ENCODE measurements around the gene RGS13. TPM values are rescaled to one million over a fixed set of nuclear protein-coding genes. Genes with fewer than 3 reads are reported as not detected.
A peak's percentile ranks its signal among the peaks of the same experiment; 100 is the strongest.

The RGS13 gene
- total and polyA plus RNA-seq, 2 donors (not counting 1 experiment from before 2014, with no cell fraction given): not detected

DNA sequence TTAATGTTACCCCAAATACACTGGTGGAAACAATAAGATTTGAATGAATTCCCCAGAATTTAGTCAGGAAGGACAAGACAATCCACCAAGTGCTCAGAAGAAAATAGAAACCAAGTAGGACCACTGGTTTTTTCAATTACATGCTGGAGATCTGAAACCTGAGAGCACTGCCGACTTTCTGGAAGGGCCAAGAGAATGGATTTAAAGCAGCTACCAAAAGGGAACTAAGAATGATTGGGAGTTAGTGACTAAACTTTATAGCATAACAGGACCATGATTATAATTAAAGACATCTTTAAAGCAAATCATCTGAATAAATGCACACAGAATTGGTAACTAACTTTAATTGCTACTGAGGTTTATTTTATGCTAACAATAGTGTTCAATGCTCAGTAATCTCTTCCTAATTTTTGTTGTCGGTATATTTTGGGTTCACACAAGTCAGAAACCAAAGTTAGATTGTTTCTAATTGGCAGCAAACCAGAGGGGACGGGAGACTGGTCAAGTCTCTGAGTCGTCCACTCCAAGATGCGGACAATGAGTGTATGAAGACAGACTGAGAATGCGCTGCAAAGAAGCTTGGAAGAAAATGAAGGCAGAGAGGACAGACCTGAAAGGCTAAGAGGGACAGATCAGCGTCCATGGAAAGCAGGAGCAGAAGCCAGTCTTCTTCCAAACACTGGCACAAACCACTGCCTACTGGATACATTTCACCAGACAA lies 2.3 kb upstream of the RGS13 start:
- peak overlapping the region; percentile 57 for H3K4me2 ChIP-seq (ENCODE audit: extremely low read depth, insufficient read depth, low read length)
- peak overlapping the region; percentile 57 for H2AFZ ChIP-seq (ENCODE audit: low read length)
- peak; percentile 20 to 47 for DNase-seq (ENCODE audit: low read depth in 2 of 2)

DNA sequence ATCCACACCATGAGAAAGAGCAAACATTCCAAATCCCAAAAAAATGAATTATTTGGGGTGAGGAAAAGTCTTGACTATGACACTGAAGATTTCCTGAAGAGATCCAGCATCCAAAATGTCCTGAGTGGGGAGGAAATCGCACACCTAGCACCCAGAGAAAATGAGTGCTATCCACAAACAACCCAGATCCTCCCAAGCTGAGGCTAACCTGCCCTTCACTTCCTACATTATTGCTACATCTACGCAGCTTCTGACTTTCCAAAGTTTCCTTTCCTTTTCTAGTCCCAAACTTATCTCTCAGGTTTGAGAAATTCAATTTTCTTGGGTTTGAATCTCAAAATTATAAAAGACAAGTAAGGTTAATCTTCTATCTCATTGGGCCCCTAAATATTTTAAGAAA lies 906 bp upstream of the RGS13 start:
- DNase-seq (ENCODE audit: low read depth in 2 of 2): no peak
- Histone ChIP-seq H3K4me1 (ENCODE audit: control insufficient read depth, extremely low read depth, insufficient read depth, low read length) (no peaks in the 10 kb centered on the region), H3K27ac (ENCODE audit: insufficient read depth, low read length) (no peak overlapping the region), H3K79me2 (ENCODE audit: control insufficient read depth, insufficient read depth, low read length) (no peaks in the 10 kb centered on the region), H3K9me3 (ENCODE audit: control insufficient read depth, insufficient read depth, low read depth, low read length) (no peaks in the 10 kb centered on the region), H3K4me3 (replicated peaks in 1 of 4; ENCODE audit: control extremely low read depth in 1 of 4, insufficient read depth in 1 of 4, low read depth in 3 of 4, low read length in 4 of 4) (no peak overlapping the region), H3K4me2 (ENCODE audit: extremely low read depth, insufficient read depth, low read length) (no peak overlapping the region), H2AFZ (ENCODE audit: low read length) (no peak overlapping the region), H4K20me1 (ENCODE audit: control insufficient read depth, extremely low read depth, insufficient read depth, low read length) (no peaks in the 10 kb centered on the region), H3K27me3 (ENCODE audit: control insufficient read depth, insufficient read depth, low read length) (no peaks in the 10 kb centered on the region), H3K36me3 (ENCODE audit: control insufficient read depth, insufficient read depth, low read length) (no peaks in the 10 kb centered on the region), H3K9ac (ENCODE audit: insufficient read depth, low read length) (no peak overlapping the region)
- TF ChIP-seq EZH2 (IDR thresholded peaks at IDR 0.05; ENCODE audit: low read length, missing control alignments): no peak
- TF ChIP-seq, protein P1, sequence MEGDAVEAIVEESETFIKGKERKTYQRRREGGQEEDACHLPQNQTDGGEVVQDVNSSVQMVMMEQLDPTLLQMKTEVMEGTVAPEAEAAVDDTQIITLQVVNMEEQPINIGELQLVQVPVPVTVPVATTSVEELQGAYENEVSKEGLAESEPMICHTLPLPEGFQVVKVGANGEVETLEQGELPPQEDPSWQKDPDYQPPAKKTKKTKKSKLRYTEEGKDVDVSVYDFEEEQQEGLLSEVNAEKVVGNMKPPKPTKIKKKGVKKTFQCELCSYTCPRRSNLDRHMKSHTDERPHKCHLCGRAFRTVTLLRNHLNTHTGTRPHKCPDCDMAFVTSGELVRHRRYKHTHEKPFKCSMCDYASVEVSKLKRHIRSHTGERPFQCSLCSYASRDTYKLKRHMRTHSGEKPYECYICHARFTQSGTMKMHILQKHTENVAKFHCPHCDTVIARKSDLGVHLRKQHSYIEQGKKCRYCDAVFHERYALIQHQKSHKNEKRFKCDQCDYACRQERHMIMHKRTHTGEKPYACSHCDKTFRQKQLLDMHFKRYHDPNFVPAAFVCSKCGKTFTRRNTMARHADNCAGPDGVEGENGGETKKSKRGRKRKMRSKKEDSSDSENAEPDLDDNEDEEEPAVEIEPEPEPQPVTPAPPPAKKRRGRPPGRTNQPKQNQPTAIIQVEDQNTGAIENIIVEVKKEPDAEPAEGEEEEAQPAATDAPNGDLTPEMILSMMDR (conservative IDR thresholded peaks at IDR 0.05 in 1 of 2, IDR thresholded peaks at IDR 0.05 in 1 of 2; ENCODE audit: low read depth in 1 of 2, low read length in 2 of 2): no peak

More for the DNA sequence above, 2.3 kb upstream of the RGS13 start:
- no peaks in the 10 kb centered on the region for H3K9me3 ChIP-seq (ENCODE audit: control insufficient read depth, insufficient read depth, low read depth, low read length)
- H3K4me3 ChIP-seq (replicated peaks in 1 of 4; ENCODE audit: control extremely low read depth in 1 of 4, insufficient read depth in 1 of 4, low read depth in 3 of 4, low read length in 4 of 4): peak overlapping the region in 2 of 4 experiments; percentile 8 to 14
- no peaks in the 10 kb centered on the region for H3K79me2 ChIP-seq (ENCODE audit: control insufficient read depth, insufficient read depth, low read length)
- no peak overlapping the region for H3K27ac ChIP-seq (ENCODE audit: insufficient read depth, low read length)
- H3K36me3 ChIP-seq (ENCODE audit: control insufficient read depth, insufficient read depth, low read length): no peaks in the 10 kb centered on the region
- no peaks in the 10 kb centered on the region for H4K20me1 ChIP-seq (ENCODE audit: control insufficient read depth, extremely low read depth, insufficient read depth, low read length)
- H3K4me1 ChIP-seq (ENCODE audit: control insufficient read depth, extremely low read depth, insufficient read depth, low read length): no peaks in the 10 kb centered on the region
- TF ChIP-seq, protein P1 (conservative IDR thresholded peaks at IDR 0.05 in 1 of 2, IDR thresholded peaks at IDR 0.05 in 1 of 2; ENCODE audit: low read depth in 1 of 2, low read length in 2 of 2): no peak
- no peak for TF ChIP-seq EZH2 (IDR thresholded peaks at IDR 0.05; ENCODE audit: low read length, missing control alignments)
- H3K9ac ChIP-seq (ENCODE audit: insufficient read depth, low read length): no peak overlapping the region
- no peaks in the 10 kb centered on the region for H3K27me3 ChIP-seq (ENCODE audit: control insufficient read depth, insufficient read depth, low read length)

DNA sequence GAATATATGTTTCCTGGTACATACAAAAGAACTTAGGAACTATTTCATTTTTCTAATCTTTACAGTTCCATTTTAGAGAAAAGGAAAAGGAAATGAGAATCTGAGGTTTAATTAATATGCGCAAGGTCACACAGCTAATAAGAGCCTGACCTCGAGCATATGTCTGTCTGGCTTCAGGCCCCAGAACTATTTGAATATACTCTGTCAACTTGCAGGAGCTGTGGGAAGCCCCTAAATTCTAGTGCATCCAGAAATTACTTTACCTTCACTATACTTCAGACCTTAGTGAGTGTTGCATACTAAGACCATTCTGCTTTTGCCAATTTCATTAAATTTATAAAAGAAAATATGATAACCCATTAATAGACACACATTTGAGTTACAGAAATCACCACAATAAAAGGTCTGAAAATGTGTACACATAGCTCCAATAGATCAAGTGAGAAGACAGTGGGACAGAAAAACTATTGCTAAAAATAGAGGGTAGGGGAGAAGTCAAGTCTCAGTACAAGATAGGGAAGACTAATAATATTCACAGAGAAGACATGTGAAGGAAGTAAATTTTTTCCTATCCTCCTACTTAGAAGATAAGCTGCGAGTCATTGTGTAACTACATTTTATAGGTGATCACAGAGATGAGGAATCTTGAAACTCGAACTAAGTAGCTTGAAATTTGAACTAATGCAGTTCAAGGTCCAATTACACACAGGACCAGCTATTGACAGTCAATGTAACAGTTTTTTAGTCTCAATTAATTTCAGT lies 3.8 kb downstream of the RGS13 start:
- Histone ChIP-seq H2AFZ (ENCODE audit: low read length) (no peak overlapping the region), H4K20me1 (ENCODE audit: control insufficient read depth, extremely low read depth, insufficient read depth, low read length) (no peaks in the 10 kb centered on the region), H3K79me2 (ENCODE audit: control insufficient read depth, insufficient read depth, low read length) (no peaks in the 10 kb centered on the region), H3K27me3 (ENCODE audit: control insufficient read depth, insufficient read depth, low read length) (no peaks in the 10 kb centered on the region), H3K27ac (ENCODE audit: insufficient read depth, low read length) (no peak overlapping the region), H3K4me1 (ENCODE audit: control insufficient read depth, extremely low read depth, insufficient read depth, low read length) (no peaks in the 10 kb centered on the region), H3K36me3 (ENCODE audit: control insufficient read depth, insufficient read depth, low read length) (no peaks in the 10 kb centered on the region), H3K4me2 (ENCODE audit: extremely low read depth, insufficient read depth, low read length) (no peak overlapping the region), H3K9me3 (ENCODE audit: control insufficient read depth, insufficient read depth, low read depth, low read length) (no peaks in the 10 kb centered on the region), H3K9ac (ENCODE audit: insufficient read depth, low read length) (no peak overlapping the region), H3K4me3 (replicated peaks in 1 of 4; ENCODE audit: control extremely low read depth in 1 of 4, insufficient read depth in 1 of 4, low read depth in 3 of 4, low read length in 4 of 4) (no peak overlapping the region)
- DNase-seq (ENCODE audit: low read depth in 2 of 2): peak in 1 of 2 donors; percentile 83
- TF ChIP-seq, protein P1 (conservative IDR thresholded peaks at IDR 0.05 in 1 of 2, IDR thresholded peaks at IDR 0.05 in 1 of 2; ENCODE audit: low read depth in 1 of 2, low read length in 2 of 2): no peak
- no peak for TF ChIP-seq EZH2 (IDR thresholded peaks at IDR 0.05; ENCODE audit: low read length, missing control alignments)

All from fibroblast of lung (primary cell).